CD14-positive monocyte (primary cell): ENCODE data around the gene ADAMTS15. TPM values are rescaled to one million over a fixed set of nuclear protein-coding genes. Genes with fewer than 3 reads are reported as not detected.

Experiments
- DNase-seq, 3 donors: peaks; one replicate each; pipeline ENCODE4 v3.0.0-alpha.2; 2011 to 2022
- H2AFZ ChIP-seq: 2 replicates; pipeline ENCODE4 v1.6.0; 2012; ENCODE audit warnings: mild to moderate bottlenecking, low read depth, low read length, inconsistent platforms; ENCODE audit not compliant: insufficient read depth, poor library complexity, severe bottlenecking
- H3K27ac ChIP-seq, 2 donors: 1 replicate in 1 of 2; 2 replicates in 1 of 2; pipeline ENCODE4 v1.5.1; 2012 to 2013; ENCODE audit warnings: low read length in 2 of 2, control low read depth in 1 of 2, inconsistent platforms in 1 of 2, low read depth in 1 of 2, mild to moderate bottlenecking in 1 of 2
- H3K27me3 ChIP-seq, 2 donors: one replicate each; pipeline versions ENCODE4 v1.6.0 to v1.6.1; 2011 to 2013; ENCODE audit warnings: low read length in 2 of 2; ENCODE audit not compliant: control insufficient read depth in 2 of 2, insufficient read depth in 2 of 2
- H3K36me3 ChIP-seq, 2 donors: replicated peaks in 1 of 2; 1 replicate in 1 of 2; 2 replicates in 1 of 2; pipeline versions ENCODE4 v1.5.1 to v1.6.1; 2012 to 2013; ENCODE audit warnings: low read length in 2 of 2, control low read depth in 1 of 2, inconsistent platforms in 1 of 2, mild to moderate bottlenecking in 1 of 2; ENCODE audit not compliant: insufficient read depth in 2 of 2, control insufficient read depth in 1 of 2
- H3K4me1 ChIP-seq, 2 donors: 1 replicate in 1 of 2; 2 replicates in 1 of 2; pipeline versions ENCODE4 v1.5.1 to v1.6.1; 2012 to 2013; ENCODE audit warnings: low read length in 2 of 2, control low read depth in 1 of 2, inconsistent platforms in 1 of 2, mild to moderate bottlenecking in 1 of 2, moderate library complexity in 1 of 2; ENCODE audit not compliant: insufficient read depth in 2 of 2, control insufficient read depth in 1 of 2
- H3K4me2 ChIP-seq: replicated peaks from 2 replicates; pipeline ENCODE3; 2012; ENCODE audit warnings: low read length, moderate library complexity, mild to moderate bottlenecking; ENCODE audit not compliant: poor library complexity, severe bottlenecking; ENCODE audit errors: extremely low read depth
- H3K4me3 ChIP-seq, 3 experiments: fragments of 200-600 bp in 1 of 3; sonication (generic) in 1 of 3; replicated peaks in 1 of 3; 1 replicate in 2 of 3; 2 replicates in 1 of 3; pipeline ENCODE4 v1.5.1; 2011 to 2013; ENCODE audit warnings: low read length in 3 of 3, mild to moderate bottlenecking in 3 of 3, control low read depth in 2 of 3, low read depth in 2 of 3, inconsistent platforms in 1 of 3, moderate library complexity in 1 of 3
- H3K79me2 ChIP-seq: 2 replicates; pipeline ENCODE4 v1.6.0; 2012; ENCODE audit warnings: mild to moderate bottlenecking, control low read depth, inconsistent platforms, low read length, moderate library complexity; ENCODE audit not compliant: insufficient read depth
- H3K9ac ChIP-seq: 2 replicates; pipeline ENCODE4 v1.6.0; 2017; ENCODE audit warnings: low read length, mild to moderate bottlenecking; ENCODE audit not compliant: insufficient read depth, poor library complexity, severe bottlenecking
- H3K9me3 ChIP-seq, 2 donors: replicated peaks in 1 of 2; 1 replicate in 1 of 2; 2 replicates in 1 of 2; pipeline versions ENCODE4 v1.5.1 to v1.6.1; 2012 to 2013; ENCODE audit warnings: low read length in 2 of 2, control low read depth in 1 of 2; ENCODE audit not compliant: control insufficient read depth in 1 of 2, insufficient read depth in 1 of 2
- H4K20me1 ChIP-seq: 2 replicates; pipeline ENCODE4 v1.6.0; 2012; ENCODE audit warnings: mild to moderate bottlenecking, low read length, control low read depth, moderate library complexity; ENCODE audit not compliant: insufficient read depth
- H3K27ac Mint-ChIP-seq, 7 donors: one replicate each; pipeline ENCODE4 v1.8.0; 2020; ENCODE audit warnings: mild to moderate bottlenecking in 7 of 7, mixed read lengths in 7 of 7, moderate library complexity in 6 of 7, inconsistent platforms in 2 of 7
- H3K27me3 Mint-ChIP-seq, 3 donors: one replicate each; pipeline ENCODE4 v1.8.0; 2021 to 2022; ENCODE audit warnings: low read depth in 3 of 3, mild to moderate bottlenecking in 3 of 3, mixed read lengths in 3 of 3, moderate library complexity in 3 of 3, inconsistent platforms in 1 of 3
- H3K36me3 Mint-ChIP-seq, 2 donors: one replicate each; pipeline ENCODE4 v1.8.0; 2020; ENCODE audit warnings: mixed read lengths in 2 of 2, inconsistent platforms in 1 of 2, mild to moderate bottlenecking in 1 of 2
- H3K4me1 Mint-ChIP-seq: one replicate; pipeline ENCODE4 v1.8.0; 2020; ENCODE audit warnings: mild to moderate bottlenecking, mixed read lengths
- H3K4me3 Mint-ChIP-seq, 2 donors: one replicate each; pipeline ENCODE4 v1.8.0; 2020; ENCODE audit warnings: mild to moderate bottlenecking in 2 of 2, mixed read lengths in 2 of 2, moderate library complexity in 1 of 2
- H3K9me3 Mint-ChIP-seq, 7 donors: one replicate each; pipeline ENCODE4 v1.8.0; 2020 to 2022; ENCODE audit warnings: mixed read lengths in 7 of 7, mild to moderate bottlenecking in 6 of 7, moderate library complexity in 6 of 7, inconsistent platforms in 2 of 7
- WGBS: methylation state at CpG from one replicate; pipeline ENCODE4 v1.1.5; 2013; ENCODE audit warnings: missing lambda C conversion rate; ENCODE audit not compliant: insufficient coverage; 5-methylcytosine and 5-hydroxymethylcytosine counted together
- intact Hi-C, 2 donors: fragments of 100-400 bp; cut with micrococcal nuclease; formaldehyde crosslinking; loops; one replicate each; pipeline versions ENCODE4 v1.15.0 to v1.15.1; 2023
- polyA plus RNA-seq, 3 donors: library from polyadenylated mRNA; depleted of rRNA in 1 of 3; unstranded in 2 of 3; stranded (reverse) in 1 of 3; fragments of 300-500 nt in 2 of 3; fragments of >200 nt in 1 of 3; fragmentation: Illumina TruSeq in 2 of 3; gene quantifications; 1 replicate in 2 of 3; 2 replicates in 1 of 3; pipeline ENCODE4 v1.2.3, GENCODE V29; 2012 to 2021
- TF ChIP-seq, protein P1 (sequence below): fragments of 200-600 bp; IDR thresholded peaks from one replicate; pipeline ENCODE4 v1.8.0; 2022; ENCODE audit warnings: antibody characterized with exemption, mild to moderate bottlenecking

Gene ADAMTS15
- polyA plus RNA-seq, 3 donors = not detected

DNA sequence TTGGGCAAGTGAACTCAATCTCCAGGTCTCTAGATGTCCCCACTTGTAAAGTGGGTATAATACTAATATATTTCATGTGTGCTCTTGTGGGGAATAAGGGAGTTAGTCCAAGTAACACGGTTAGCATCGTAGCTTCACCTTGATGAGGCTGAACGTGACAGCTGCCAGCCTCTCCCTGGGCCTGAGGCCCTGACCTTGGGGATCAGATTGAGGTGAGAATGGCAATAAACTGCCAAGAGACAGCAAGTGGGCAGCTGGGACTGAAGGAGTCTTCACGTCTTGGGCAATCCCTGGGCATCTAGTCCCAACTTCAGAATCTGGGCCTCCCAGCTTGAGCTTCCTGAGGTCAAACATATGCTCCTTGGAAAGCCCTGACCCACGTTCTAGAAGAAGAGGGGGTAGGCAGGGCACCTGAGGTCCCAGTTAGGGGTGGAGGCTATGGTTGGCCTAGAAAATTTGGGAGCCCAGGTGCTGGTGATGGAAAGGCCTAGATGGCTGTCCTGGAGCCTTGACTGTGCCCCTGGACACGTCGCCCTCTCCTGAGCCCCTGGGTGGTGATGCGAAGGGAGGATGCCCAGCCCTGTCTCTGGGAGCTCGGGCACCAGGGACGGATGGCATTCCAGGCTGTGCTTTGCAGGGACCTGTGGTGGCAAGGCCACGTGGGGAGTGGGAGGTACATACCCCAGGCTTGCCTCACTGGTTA lies 23.4 kb downstream of the ADAMTS15 start:
- Histone ChIP-seq H3K27me3 (no peaks in the 10 kb centered on the region), H3K9me3 (no peaks in the 10 kb centered on the region), H3K36me3 (no peaks in the 10 kb centered on the region), H2AFZ (no peak overlapping the region), H3K4me1 (no peaks in the 10 kb centered on the region), H4K20me1 (no peaks in the 10 kb centered on the region), H3K27ac (no peak overlapping the region), H3K79me2 (no peaks in the 10 kb centered on the region), H3K4me2 (no peak overlapping the region), H3K4me3 (no peak overlapping the region), H3K9ac (no peak overlapping the region)
- TF ChIP-seq, protein P1, sequence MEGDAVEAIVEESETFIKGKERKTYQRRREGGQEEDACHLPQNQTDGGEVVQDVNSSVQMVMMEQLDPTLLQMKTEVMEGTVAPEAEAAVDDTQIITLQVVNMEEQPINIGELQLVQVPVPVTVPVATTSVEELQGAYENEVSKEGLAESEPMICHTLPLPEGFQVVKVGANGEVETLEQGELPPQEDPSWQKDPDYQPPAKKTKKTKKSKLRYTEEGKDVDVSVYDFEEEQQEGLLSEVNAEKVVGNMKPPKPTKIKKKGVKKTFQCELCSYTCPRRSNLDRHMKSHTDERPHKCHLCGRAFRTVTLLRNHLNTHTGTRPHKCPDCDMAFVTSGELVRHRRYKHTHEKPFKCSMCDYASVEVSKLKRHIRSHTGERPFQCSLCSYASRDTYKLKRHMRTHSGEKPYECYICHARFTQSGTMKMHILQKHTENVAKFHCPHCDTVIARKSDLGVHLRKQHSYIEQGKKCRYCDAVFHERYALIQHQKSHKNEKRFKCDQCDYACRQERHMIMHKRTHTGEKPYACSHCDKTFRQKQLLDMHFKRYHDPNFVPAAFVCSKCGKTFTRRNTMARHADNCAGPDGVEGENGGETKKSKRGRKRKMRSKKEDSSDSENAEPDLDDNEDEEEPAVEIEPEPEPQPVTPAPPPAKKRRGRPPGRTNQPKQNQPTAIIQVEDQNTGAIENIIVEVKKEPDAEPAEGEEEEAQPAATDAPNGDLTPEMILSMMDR = no peak
- Mint-ChIP-seq H3K36me3 (no peaks in the 10 kb centered on the region), H3K4me1 (no peaks in the 10 kb centered on the region), H3K9me3 (no peaks in the 10 kb centered on the region), H3K4me3 (no peak overlapping the region), H3K27me3 (peaks cover 0 to 1% (median 1%) of the 10 kb centered on the region in 3 donors), H3K27ac (no peak overlapping the region)
- intact Hi-C loops = no loop called here
- DNase-seq = no peak
- 90% methylated on average over 11 of the region's 11 CpGs for WGBS

DNA sequence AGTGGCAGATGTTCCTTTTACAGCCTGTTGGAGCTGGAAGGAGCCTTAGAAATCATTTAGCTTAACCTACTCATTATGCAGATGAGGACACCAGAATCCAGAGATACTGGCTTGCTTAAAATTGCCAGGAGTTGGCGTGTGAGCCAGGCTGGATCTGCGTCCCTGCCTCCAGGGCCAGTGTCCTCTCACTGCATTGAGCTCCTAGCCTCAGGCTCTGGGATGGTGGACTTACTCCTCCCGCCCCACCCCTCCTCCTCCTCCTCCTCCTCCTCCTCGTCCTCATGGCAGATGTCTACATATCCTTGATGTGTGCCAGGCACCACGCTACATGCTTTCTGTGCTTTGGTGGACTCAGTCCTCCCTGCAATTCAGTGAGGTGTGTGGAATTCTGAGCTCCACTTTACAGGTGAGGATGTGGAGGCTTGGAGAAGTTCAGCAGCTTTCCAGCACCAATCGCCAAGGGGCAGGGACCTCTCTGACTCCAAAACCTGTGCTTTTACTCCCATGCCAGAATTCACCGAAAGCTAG lies 24.1 kb downstream of the ADAMTS15 start:
- 100% methylated on average over 2 of the region's 7 CpGs for WGBS
- H3K27me3 Mint-ChIP-seq = peaks cover 0 to 3% (median 1%) of the 10 kb centered on the region in 3 donors
- intact Hi-C loops = no loop called here
- Histone ChIP-seq H3K9me3 (no peaks in the 10 kb centered on the region), H3K9ac (no peak overlapping the region), H3K27ac (no peak overlapping the region), H3K4me3 (no peak overlapping the region), H3K36me3 (no peaks in the 10 kb centered on the region), H3K4me2 (no peak overlapping the region), H3K27me3 (no peaks in the 10 kb centered on the region), H3K79me2 (no peaks in the 10 kb centered on the region), H2AFZ (no peak overlapping the region), H4K20me1 (no peaks in the 10 kb centered on the region), H3K4me1 (no peaks in the 10 kb centered on the region)
- H3K27ac Mint-ChIP-seq = no peak overlapping the region
- no peaks in the 10 kb centered on the region for H3K4me1 Mint-ChIP-seq
- H3K4me3 Mint-ChIP-seq = no peak overlapping the region
- TF ChIP-seq, protein P1 = no peak
- no peak for DNase-seq
- H3K9me3 Mint-ChIP-seq = no peaks in the 10 kb centered on the region
- no peaks in the 10 kb centered on the region for H3K36me3 Mint-ChIP-seq
